Activated CD4-positive, CD25-positive, alpha-beta regulatory T cell treated with anti-CD3 and anti-CD28 coated beads, Interleukin-2, amount 50 U/mL, for 16 hours (primary cell): ENCODE results near the gene KLF3.
"Not testable (repeated sequence)": the region's sequence is repeated elsewhere in the genome, so short reads cannot be mapped to it uniquely, and the experiment has no call there.

Source experiments
- DNase-seq: peaks from one replicate; pipeline ENCODE4 v3.0.0-alpha.2; 2020; ENCODE audit warnings: low read depth, low spot score

Gene KLF3

GRCh38 chr4:38663801-38664705 lies at the start of gene KLF3:
Gene KLF3, plus strand, starts transcription at chr4:38664199. Its CDS starts 16,427 bp downstream, at chr4:38680626.
- DNase-seq: peak; percentile 76

- no peak for DNase-seq
These were observed 49.8 kb upstream of the KLF3 start for GRCh38 chr4:38614231-38614630.

- DNase-seq: no peak
These were observed 48.2 kb upstream of the KLF3 start for GRCh38 chr4:38615847-38616246.

- no peak for DNase-seq
These were observed 45.5 kb upstream of the KLF3 start for GRCh38 chr4:38618505-38618904.

DNA sequence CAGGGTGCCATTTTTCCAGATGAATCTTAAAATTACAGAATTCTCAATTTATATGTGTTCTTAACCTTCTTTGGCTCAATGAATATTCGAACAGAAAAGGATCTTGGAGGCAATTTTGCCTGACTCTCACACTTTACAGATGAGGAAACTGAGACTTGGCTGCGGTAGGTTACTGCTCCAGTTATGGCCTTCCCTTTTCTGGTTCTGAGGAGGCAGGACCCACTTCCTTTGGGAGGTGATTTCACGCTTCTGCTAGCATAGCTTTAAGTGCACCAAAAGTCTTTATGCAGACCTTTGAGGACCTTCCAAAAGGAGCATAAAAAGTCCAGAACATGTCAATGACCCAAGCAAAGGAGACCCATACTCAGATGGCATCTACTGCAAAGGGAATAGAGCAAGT lies 44.7 kb upstream of the KLF3 start:
- DNase-seq: no peak

- no peak for DNase-seq
These were observed 43.9 kb upstream of the KLF3 start for GRCh38 chr4:38620065-38620464.

DNA sequence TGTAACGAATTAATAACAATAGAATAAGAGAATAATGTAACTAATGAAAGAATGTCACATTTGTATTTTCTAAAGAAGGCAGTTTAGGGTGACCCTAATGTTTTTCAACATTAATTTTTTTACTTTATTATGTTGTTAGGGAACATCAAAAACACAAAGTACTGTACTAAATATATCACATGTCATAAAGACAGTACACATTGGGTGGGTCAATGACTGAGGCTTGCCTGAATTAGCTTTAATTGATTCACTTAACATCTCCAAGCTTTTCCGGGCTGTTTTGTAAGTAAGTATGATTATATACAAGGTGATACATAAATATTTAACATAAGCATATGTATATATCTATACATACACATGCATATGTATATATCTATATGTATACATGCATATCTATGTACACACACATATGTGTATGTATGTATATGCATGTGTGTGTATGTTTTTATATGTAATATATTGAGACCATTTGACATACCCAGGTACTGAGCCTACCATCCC lies 43.4 kb upstream of the KLF3 start:
- no peak for DNase-seq

GRCh38 chr4:38621028-38621684 lies 42.8 kb upstream of the KLF3 start:
- DNase-seq: no peak

- no peak for DNase-seq
These were observed 42.2 kb upstream of the KLF3 start for GRCh38 chr4:38621831-38622230.

DNA sequence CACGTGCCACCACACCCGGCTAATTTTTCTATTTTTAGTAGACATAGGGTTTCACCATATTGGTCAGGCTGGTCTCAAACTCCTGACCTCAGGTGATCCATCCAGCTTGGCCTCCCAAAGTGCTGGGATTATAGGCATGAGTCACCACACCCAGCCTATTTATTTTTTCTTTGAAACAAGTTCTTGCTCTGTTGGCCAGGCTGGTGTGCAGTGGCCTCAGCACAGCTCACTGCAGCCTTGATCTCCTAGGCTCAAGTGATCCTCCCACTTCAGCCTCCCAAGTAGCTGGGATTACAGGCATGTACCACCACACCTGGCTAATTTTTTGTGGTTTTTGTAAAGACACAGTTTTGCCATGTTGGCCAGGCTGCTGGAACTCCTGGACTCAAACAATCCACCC lies 41.7 kb upstream of the KLF3 start:
- not testable (repeated sequence) for DNase-seq

DNA sequence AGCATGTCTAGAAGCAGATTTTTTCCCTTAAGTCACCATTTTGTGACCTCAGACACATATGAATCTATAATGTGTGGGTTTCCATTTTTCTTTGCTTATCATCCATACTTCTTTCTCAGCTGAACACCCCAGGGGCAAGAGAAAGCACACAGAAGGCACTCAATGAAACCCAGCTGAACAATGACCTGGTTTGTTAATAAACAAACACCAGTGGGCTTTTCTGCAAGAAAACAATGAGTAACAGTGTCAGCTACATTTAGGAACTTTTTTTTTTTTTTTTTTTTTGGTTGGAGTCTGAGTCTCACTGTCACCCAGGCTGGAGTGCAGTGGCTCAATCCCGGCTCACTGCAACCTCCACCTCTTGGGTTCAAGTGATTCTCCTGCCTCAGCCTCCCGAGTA lies 40.7 kb upstream of the KLF3 start:
- DNase-seq: no peak

GRCh38 chr4:38624311-38624710 lies 39.7 kb upstream of the KLF3 start:
- DNase-seq: no peak

DNA sequence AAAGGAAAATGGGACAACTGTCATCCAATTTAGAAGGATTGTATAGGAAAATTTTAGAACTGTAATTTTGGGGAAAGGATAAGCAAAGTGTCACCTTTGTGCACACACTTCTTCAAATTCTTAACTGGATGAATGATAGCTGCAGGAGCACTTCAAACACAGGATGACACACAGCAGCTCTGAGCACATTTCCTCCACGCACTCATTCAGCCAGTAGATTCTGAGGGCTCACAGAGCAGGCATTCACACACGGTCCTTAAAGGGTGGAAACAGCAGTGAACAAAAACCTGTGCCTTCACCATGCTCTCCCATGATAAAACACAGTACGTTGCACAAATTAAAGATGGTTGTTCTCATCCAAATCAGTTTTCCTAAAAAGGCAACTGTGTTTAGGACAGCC lies 38.5 kb upstream of the KLF3 start:
- no peak for DNase-seq

DNA sequence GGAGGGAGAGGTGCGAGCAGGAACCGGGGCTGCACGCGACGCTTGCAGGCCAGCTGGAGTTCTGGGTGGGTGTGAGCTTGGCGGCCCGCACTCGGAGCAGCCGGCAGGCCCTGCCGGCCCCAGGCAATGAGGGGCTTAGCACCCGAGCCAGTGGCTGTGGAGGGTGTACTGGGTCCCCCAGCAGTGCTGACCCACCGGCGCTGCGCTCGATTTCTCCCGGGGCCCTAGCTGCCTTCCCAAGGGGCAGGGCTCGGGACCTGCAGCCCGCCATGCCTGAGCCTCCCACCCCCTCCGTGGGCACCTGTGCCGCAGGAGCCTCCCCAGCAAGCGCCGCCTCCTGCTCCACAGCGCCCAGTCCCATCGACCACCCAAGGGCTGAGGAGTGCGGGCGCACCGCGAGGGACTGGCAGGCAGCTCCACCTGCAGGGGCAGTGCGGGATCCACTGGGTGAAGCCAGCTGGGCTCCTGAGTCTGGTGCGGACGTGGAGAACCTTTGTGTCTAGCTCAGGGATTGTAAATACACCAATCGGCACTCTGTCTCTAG lies 37.0 kb upstream of the KLF3 start:
- not testable (repeated sequence) for DNase-seq

DNA sequence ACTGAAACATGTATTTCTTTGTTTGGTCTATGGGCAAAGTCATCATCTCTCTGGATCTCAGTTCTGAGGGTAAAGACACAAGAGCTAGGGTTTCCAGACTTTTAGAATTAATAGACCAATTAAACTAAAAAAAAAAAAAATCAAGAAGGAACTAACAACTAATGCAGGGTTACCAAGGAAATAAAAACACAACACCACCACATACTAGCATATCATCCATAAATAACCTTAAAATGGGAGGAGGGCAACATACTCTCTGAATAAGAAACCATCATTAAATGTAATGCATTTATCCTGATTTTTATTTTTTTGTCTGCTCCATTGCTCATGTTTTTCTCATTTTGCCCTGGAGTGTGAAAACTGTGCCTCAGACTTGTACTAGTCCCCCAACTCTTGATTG lies 33.5 kb upstream of the KLF3 start:
- no peak for DNase-seq

DNA sequence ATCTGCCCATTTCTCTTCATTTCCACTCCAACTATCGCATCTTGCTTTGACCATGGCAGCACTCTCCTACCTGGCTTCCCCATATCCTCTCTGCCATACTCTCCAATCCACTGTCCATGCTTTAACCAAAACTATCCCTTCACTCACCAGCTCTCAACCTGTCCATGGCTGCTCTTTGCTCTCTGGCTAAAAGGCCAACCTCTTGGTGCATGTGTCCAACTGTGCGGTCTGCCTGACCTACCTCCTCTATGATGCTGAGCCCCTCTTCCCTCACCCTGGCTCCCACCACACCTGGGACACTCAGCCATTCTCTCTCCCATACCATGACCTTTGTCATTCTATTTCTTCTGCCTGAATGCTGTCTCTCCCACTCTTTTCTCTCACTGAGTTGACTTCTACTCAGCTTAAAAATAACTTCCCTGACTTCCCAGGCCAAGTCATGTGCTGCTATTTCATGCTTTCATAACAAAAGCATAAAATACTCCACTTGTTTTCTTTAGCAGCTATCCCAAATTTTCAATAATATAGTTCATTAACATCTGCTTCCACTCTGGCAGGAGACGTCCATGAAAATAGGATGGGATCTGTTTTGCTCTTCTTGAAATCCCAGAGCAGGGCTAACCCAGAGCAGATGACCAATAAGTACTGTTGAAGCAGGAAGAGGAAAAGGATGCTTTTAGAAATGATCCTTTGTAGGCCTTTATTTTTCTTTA lies 29.8 kb upstream of the KLF3 start:
- DNase-seq: no peak

GRCh38 chr4:38639242-38639641 lies 24.8 kb upstream of the KLF3 start:
- DNase-seq: no peak

DNA sequence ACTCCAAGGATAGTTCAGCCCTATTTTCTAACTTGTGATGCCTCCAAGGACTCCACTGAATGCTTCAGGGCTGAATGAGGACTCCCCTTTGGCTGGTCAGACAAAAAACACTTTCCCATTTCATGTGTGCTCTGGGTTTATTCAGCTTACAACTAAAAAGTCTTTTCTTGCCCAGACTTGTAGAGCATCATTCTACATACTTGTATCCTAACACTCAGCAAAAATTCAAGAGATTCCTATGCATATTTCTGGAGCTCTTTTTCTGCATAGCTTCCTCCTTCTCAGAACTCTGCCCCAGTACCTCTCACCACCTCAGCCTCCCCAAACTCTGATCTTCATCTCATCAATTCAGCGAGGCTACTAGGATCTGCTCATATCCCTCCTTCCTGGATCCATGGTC lies 22.2 kb upstream of the KLF3 start:
- DNase-seq: no peak

GRCh38 chr4:38644201-38644600 lies 19.8 kb upstream of the KLF3 start:
- DNase-seq: no peak

GRCh38 chr4:38647101-38647819 lies 16.7 kb upstream of the KLF3 start:
- no peak for DNase-seq

GRCh38 chr4:38650133-38650532 lies 13.9 kb upstream of the KLF3 start:
- no peak for DNase-seq
